Measurements from ENCODE around the gene MYO15B.
"Not testable (repeated sequence)": the region's sequence is repeated elsewhere in the genome, so short reads cannot be mapped to it uniquely, and the experiment has no call there.

Gene MYO15B

GRCh38 chr17:75584849-75585175 lies 2.8 kb upstream of the MYO15B start:
- H3K27ac Mint-ChIP-seq: no peak overlapping the region

DNA sequence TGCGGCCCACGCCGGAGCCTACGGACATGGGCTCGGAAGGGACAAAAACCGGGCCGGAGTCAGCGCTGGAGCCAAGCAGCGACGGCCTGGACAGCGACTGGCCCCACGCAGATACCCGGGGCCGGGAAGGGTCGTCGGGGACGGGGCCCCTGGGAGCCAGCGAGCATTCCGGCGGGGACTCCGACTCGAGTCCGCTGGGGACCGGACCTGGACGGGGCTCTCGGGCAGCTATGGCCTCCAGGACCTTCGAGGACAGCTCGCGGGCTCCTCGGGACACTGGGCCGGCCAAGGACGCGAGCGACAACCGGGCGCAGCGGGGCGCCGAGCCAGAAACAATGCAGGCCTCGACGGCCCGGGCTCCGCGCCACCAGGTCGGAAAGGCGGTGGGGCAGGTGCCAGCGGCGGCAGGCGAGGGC lies 1.0 kb downstream of the MYO15B start:
- peak; percentile 39 for ATAC-seq
- DNase-seq (ENCODE audit: low spot score in 2 of 2): no peak
- Mint-ChIP-seq H3K4me1 (peaks cover 8% of the 10 kb centered on the region), H3K9me3 (no peaks in the 10 kb centered on the region), H3K27ac (peak overlapping the region; percentile 48), H3K36me3 (no peaks in the 10 kb centered on the region), H3K4me3 (peak overlapping the region; percentile 68)

More at GRCh38 chr17:75584849-75585175, 2.8 kb upstream of the MYO15B start:
- no peak for ATAC-seq
- no peak for DNase-seq (ENCODE audit: low spot score in 2 of 2)
- H3K36me3 Mint-ChIP-seq: no peaks in the 10 kb centered on the region
- peaks cover 7% of the 10 kb centered on the region for H3K4me1 Mint-ChIP-seq
- H3K9me3 Mint-ChIP-seq: peaks cover 2% of the 10 kb centered on the region
- H3K4me3 Mint-ChIP-seq: no peak overlapping the region

GRCh38 chr17:75589012-75589918 lies 1.7 kb downstream of the MYO15B start:
- no peaks in the 10 kb centered on the region for H3K9me3 Mint-ChIP-seq
- DNase-seq (ENCODE audit: low spot score in 2 of 2) (peak; percentile 96 to 98), ATAC-seq (peak; percentile 88)
- H3K4me1 Mint-ChIP-seq: peaks cover 8% of the 10 kb centered on the region
- H3K36me3 Mint-ChIP-seq: no peaks in the 10 kb centered on the region
- peak overlapping the region; percentile 68 for H3K4me3 Mint-ChIP-seq
- no peak overlapping the region for H3K27ac Mint-ChIP-seq

DNA sequence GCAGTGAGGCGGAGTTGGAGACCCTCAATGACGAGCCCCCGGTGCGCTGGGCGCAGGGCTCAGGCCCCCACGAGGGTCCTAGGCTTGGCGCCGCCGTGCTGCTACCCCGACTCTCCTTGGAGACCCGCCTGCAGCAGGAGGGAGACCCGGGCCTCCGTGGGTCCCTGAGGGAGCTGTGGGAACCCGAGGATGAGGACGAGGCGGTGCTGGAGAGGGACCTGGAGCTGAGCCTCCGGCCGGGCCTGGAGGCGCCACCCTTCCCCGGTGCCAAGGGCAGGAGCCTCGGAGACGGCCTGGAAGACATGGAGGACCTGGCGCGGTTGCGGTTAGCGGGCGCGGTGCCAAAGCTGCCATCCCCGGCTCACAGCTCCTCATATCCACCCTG lies 2.3 kb downstream of the MYO15B start:
- no peaks in the 10 kb centered on the region for H3K9me3 Mint-ChIP-seq
- peak overlapping the region; percentile 68 for H3K4me3 Mint-ChIP-seq
- ATAC-seq (no peak), DNase-seq (ENCODE audit: low spot score in 2 of 2) (no peak)
- no peaks in the 10 kb centered on the region for H3K36me3 Mint-ChIP-seq
- H3K27ac Mint-ChIP-seq: no peak overlapping the region
- peaks cover 8% of the 10 kb centered on the region for H3K4me1 Mint-ChIP-seq

DNA sequence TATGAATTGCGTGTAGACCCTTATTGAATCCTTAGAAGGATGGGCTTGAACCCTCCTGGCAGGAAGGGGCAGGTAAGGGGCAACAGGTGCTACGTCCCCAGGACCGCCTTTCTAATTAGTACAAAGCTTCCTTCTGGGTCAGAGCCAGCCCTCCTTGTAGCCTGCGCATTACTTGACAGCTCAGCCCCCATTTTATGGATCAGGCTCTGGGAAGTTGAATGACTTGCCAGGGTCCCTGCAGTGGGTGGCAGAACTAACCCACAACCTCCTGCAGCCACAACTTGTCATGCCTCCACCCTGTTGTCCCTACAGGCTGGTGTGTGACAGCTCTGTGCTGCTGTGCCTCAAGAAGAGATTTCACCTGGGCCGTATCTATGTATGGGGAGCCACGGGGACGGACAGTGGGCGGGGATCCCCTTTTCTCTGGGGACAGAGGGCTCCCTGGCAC lies 2.7 kb downstream of the MYO15B start:
- H3K4me3 Mint-ChIP-seq: peak overlapping the region; percentile 68
- no peak overlapping the region for H3K27ac Mint-ChIP-seq
- no peaks in the 10 kb centered on the region for H3K36me3 Mint-ChIP-seq
- peaks cover 8% of the 10 kb centered on the region for H3K4me1 Mint-ChIP-seq
- DNase-seq (ENCODE audit: low spot score in 2 of 2) (no peak), ATAC-seq (no peak)
- no peaks in the 10 kb centered on the region for H3K9me3 Mint-ChIP-seq

- Mint-ChIP-seq H3K27ac (no peak overlapping the region), H3K36me3 (no peaks in the 10 kb centered on the region), H3K4me3 (peak overlapping the region; percentile 68), H3K4me1 (peaks cover 8% of the 10 kb centered on the region), H3K9me3 (no peaks in the 10 kb centered on the region)
- DNase-seq (ENCODE audit: low spot score in 2 of 2) (no peak), ATAC-seq (no peak)
These were observed 3.5 kb downstream of the MYO15B start for GRCh38 chr17:75590849-75591721.

GRCh38 chr17:75591722-75592302 lies 4.2 kb downstream of the MYO15B start:
- ATAC-seq (no peak), DNase-seq (ENCODE audit: low spot score in 2 of 2) (no peak)
- Mint-ChIP-seq H3K27ac (no peak overlapping the region), H3K9me3 (no peaks in the 10 kb centered on the region), H3K4me3 (no peak overlapping the region), H3K4me1 (peaks cover 8% of the 10 kb centered on the region), H3K36me3 (no peaks in the 10 kb centered on the region)

- Mint-ChIP-seq H3K4me1 (peaks cover 8% of the 10 kb centered on the region), H3K4me3 (no peak overlapping the region), H3K9me3 (no peaks in the 10 kb centered on the region), H3K27ac (no peak overlapping the region), H3K36me3 (no peaks in the 10 kb centered on the region)
- ATAC-seq (no peak), DNase-seq (ENCODE audit: low spot score in 2 of 2) (no peak)
These were observed 4.9 kb downstream of the MYO15B start for GRCh38 chr17:75592348-75593020.

DNA sequence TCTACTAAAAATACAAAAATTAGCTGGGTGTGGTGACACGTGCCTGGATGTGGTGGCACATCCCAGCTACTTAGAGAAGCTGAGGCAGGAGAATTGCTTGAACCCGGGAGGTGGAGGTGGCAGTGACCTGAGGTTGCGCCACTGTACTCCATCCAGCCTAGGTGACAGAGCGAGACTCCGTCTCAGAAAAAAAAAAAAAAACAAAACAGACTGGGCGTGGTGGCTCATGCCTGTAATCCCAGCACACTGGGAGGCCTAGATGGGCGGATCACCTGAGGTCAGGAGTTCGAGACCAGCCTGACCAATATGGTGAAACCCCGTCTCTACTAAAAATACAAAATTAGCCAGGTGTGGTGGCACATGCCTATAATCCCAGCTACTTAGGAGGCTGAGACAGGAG lies 5.8 kb downstream of the MYO15B start:
- not testable (repeated sequence) for H3K4me3 Mint-ChIP-seq; H3K9me3 Mint-ChIP-seq; H3K27ac Mint-ChIP-seq; H3K4me1 Mint-ChIP-seq; DNase-seq (ENCODE audit: low spot score in 2 of 2); ATAC-seq; H3K36me3 Mint-ChIP-seq

DNA sequence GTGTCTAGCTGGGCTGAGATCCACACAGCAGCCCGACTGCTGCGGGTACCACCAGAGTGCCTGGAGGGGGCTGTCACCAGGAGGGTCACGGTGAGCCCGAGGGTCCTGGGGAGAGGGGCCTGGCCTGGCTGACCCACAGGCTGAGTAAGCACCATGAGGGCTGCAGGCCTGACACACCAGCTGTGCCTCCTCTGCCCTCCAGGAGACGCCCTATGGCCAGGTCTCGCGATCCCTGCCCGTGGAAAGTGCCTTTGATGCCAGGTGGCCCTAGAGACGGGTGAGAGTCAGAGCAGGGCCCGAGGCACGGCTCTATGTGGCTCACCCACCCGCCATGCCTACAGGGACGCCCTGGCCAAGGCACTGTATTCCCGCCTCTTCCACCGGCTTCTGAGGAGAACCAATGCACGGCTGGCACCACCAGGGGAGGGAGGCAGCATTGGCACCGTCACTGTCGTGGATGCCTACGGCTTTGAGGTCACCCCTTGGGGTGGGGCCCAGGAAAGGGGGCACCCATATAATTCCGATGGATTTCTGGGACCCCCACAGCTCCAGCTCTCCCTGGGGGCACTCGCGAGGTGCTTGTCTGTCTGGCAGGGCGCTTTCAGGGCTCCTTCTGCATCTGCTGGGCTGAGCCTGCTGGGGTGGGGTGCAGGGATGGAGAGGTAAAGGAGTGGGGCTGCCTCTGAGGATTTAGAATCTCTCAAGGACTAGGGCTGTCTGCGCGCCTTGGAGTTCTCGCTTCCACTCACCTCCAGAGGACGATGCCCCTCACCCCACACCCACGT lies 7.1 kb downstream of the MYO15B start:
- H3K27ac Mint-ChIP-seq: no peak overlapping the region
- H3K4me3 Mint-ChIP-seq: no peak overlapping the region
- H3K4me1 Mint-ChIP-seq: peaks cover 8% of the 10 kb centered on the region
- H3K36me3 Mint-ChIP-seq: no peaks in the 10 kb centered on the region
- no peak for ATAC-seq
- H3K9me3 Mint-ChIP-seq: no peaks in the 10 kb centered on the region
- no peak for DNase-seq (ENCODE audit: low spot score in 2 of 2)

DNA sequence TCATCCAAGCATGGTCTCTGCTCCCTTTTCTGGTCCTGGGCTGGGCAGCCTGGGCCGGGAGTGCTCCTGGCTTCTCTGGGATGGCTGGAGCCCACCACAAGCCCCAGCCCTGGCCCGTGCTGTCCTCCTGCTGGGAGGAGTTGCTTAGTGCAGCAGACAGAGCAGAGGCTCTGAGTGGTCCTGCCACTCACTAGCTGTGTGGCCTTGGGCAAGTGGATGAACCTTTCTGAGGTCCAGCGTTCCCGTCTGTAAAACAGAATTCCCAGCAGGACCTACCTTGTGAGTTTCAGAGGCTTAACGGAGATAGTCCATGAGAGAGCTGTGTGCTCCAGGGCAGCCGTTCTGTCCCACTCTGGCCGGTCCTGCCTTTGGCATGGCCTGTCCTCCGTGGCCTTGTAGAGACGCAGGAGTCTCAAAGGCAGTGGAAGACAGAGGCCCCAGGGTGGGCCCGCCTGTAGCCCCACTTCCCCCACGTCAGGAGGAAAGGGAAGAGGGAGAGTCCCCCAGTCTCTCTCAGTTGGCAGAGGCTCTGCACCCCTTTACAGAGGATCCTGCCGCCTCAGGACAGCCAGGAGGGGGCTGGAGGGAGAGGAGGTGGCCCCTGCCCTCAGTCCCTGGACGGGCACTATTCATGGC lies 7.8 kb downstream of the MYO15B start:
- no peak for ATAC-seq
- Mint-ChIP-seq H3K36me3 (no peaks in the 10 kb centered on the region), H3K4me3 (no peak overlapping the region), H3K27ac (no peak overlapping the region), H3K4me1 (peaks cover 8% of the 10 kb centered on the region), H3K9me3 (no peaks in the 10 kb centered on the region)
- DNase-seq (ENCODE audit: low spot score in 2 of 2): no peak

GRCh38 chr17:75595920-75596313 lies 8.3 kb downstream of the MYO15B start:
- Mint-ChIP-seq H3K4me3 (no peak overlapping the region), H3K9me3 (no peaks in the 10 kb centered on the region), H3K27ac (no peak overlapping the region), H3K4me1 (peaks cover 5% of the 10 kb centered on the region), H3K36me3 (no peaks in the 10 kb centered on the region)
- no peak for ATAC-seq
- DNase-seq (ENCODE audit: low spot score in 2 of 2): no peak

DNA sequence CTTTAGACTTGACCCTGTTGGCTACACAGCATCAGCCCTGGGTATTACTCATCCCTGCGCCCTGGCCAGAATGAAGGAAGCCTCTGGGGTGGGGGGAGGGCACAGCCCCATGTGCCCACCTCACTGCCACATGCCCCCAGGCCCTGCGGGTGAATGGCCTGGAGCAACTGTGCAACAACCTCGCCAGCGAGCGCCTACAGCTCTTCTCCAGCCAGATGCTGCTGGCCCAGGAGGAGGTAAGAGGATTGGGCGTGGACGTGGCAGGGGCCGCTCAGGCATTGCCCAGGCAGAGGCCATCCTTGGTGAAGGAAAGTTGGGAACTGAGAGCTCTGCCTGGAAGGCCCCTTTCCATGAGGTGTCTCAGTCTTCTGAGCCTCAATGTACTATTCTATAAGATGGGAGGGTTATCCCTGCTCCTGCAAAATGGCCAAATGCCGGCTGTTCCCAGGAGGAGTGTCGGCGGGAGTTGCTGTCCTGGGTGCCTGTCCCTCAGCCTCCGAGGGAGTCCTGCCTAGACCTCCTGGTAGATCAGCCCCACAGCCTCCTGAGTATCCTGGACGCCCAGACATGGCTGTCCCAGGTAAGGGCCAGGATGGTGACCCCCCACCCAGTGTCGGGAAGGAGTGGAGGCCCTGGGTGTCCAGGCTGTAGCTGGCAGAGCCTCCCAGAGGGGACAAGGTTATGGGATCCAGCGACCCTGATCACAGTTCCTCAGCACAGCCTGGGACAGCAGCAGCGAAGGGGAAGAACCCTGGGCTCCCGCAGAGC lies 8.9 kb downstream of the MYO15B start:
- H3K27ac Mint-ChIP-seq: no peak overlapping the region
- H3K36me3 Mint-ChIP-seq: no peaks in the 10 kb centered on the region
- H3K4me3 Mint-ChIP-seq: no peak overlapping the region
- H3K4me1 Mint-ChIP-seq: peaks cover 5% of the 10 kb centered on the region
- H3K9me3 Mint-ChIP-seq: no peaks in the 10 kb centered on the region
- DNase-seq (ENCODE audit: low spot score in 2 of 2) (no peak), ATAC-seq (no peak)

Measured in stimulated activated effector memory CD8-positive, alpha-beta T cell treated with anti-CD3 and anti-CD28 coated beads, Interleukin-12 subunit alpha, Interleukin-12 subunit beta, amount 100 ng/mL, for 72 hours (primary cell).